ENCODE data around the gene QPRT. TPM values are rescaled to one million over a fixed set of nuclear protein-coding genes. Genes with fewer than 3 reads are reported as not detected.

Gene QPRT
- total RNA-seq, 1 donor: 19.5 TPM

DNA sequence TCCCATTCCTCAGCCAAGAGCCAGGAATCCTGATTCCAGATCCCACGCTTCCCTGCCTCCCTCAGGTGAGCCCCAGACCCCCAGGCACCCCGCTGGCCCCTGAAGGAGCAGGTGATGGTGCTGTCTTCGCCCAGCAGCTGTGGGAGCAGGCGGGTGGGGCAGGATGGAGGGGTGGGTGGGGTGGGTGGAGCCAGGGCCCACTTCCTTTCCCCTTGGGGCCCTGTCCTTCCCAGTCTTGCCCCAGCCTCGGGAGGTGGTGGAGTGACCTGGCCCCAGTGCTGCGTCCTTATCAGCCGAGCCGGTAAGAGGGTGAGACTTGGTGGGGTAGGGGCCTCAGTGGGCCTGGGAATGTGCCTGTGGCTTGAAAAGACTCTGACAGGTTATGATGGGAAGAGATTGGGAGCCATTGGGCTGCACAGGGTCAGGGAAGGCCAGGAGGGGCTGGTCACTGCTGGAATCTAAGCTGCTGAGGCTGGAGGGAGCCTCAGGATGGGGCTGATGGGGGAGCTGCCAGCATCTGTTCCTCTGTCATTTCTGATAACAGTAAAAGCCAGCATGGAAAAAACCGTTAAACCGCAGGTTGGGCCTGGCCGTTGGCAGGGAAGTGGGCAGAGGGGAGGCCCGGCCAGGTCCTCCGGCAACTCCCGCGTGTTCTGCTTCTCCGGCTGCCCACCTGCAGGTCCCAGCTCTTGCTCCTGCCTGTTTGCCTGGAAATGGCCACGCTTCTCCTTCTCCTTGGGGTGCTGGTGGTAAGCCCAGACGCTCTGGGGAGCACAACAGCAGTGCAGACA is 15.8 kb upstream of the QPRT start, which contains the start of gene SPN:
SPN (plus strand) TSS at position 232 of the 791 bp plus-strand sequence; CDS start at position 714, 482 bp downstream.
- TF ChIP-seq, protein P1, sequence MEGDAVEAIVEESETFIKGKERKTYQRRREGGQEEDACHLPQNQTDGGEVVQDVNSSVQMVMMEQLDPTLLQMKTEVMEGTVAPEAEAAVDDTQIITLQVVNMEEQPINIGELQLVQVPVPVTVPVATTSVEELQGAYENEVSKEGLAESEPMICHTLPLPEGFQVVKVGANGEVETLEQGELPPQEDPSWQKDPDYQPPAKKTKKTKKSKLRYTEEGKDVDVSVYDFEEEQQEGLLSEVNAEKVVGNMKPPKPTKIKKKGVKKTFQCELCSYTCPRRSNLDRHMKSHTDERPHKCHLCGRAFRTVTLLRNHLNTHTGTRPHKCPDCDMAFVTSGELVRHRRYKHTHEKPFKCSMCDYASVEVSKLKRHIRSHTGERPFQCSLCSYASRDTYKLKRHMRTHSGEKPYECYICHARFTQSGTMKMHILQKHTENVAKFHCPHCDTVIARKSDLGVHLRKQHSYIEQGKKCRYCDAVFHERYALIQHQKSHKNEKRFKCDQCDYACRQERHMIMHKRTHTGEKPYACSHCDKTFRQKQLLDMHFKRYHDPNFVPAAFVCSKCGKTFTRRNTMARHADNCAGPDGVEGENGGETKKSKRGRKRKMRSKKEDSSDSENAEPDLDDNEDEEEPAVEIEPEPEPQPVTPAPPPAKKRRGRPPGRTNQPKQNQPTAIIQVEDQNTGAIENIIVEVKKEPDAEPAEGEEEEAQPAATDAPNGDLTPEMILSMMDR (IDR thresholded peaks at IDR 0.05; ENCODE audit: extremely low read depth, low read depth, low read length): no peak
- no peaks in the 10 kb centered on the region for H3K9me3 ChIP-seq (ENCODE audit: low read depth, low read length)
- DNase-seq (ENCODE audit: insufficient read length, low spot score, missing footprints): peak; percentile 50

DNA sequence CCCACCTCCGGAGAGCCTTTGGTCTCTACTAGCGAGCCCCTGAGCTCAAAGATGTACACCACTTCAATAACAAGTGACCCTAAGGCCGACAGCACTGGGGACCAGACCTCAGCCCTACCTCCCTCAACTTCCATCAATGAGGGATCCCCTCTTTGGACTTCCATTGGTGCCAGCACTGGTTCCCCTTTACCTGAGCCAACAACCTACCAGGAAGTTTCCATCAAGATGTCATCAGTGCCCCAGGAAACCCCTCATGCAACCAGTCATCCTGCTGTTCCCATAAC is 15.2 kb upstream of the QPRT start:
- Histone ChIP-seq H3K36me3 (ENCODE audit: insufficient read depth, low read length) (no peaks in the 10 kb centered on the region), H4K20me1 (ENCODE audit: insufficient read depth, low read length) (no peaks in the 10 kb centered on the region), H3K4me3 (ENCODE audit: insufficient read depth, low read length) (no peak overlapping the region), H3K27me3 (ENCODE audit: insufficient read depth, low read length) (no peaks in the 10 kb centered on the region), H3K9me3 (ENCODE audit: low read depth, low read length) (no peaks in the 10 kb centered on the region), H3K4me1 (ENCODE audit: insufficient read depth, low read length) (no peaks in the 10 kb centered on the region), H3K4me2 (ENCODE audit: insufficient read depth, low read length) (no peak overlapping the region), H2AFZ (ENCODE audit: low read length) (no peak overlapping the region), H3K79me2 (ENCODE audit: insufficient read depth, low read length) (no peaks in the 10 kb centered on the region), H3K27ac (ENCODE audit: low read depth, low read length) (no peak overlapping the region)
- peak; percentile 26 for DNase-seq (ENCODE audit: insufficient read length, low spot score, missing footprints)
- TF ChIP-seq, protein P1 (IDR thresholded peaks at IDR 0.05; ENCODE audit: extremely low read depth, low read depth, low read length): no peak

More for the DNA sequence above, 15.8 kb upstream of the QPRT start, which contains the start of gene SPN:
- Histone ChIP-seq H3K27me3 (ENCODE audit: insufficient read depth, low read length) (no peaks in the 10 kb centered on the region), H3K36me3 (ENCODE audit: insufficient read depth, low read length) (no peaks in the 10 kb centered on the region), H3K27ac (ENCODE audit: low read depth, low read length) (no peak within 1 kb of the TSS), H3K79me2 (ENCODE audit: insufficient read depth, low read length) (no peaks in the 10 kb centered on the region), H3K4me1 (ENCODE audit: insufficient read depth, low read length) (no peaks in the 10 kb centered on the region), H2AFZ (ENCODE audit: low read length) (no peak within 1 kb of the TSS), H3K4me3 (ENCODE audit: insufficient read depth, low read length) (no peak within 1 kb of the TSS), H4K20me1 (ENCODE audit: insufficient read depth, low read length) (no peaks in the 10 kb centered on the region), H3K4me2 (ENCODE audit: insufficient read depth, low read length) (no peak within 1 kb of the TSS)

DNA sequence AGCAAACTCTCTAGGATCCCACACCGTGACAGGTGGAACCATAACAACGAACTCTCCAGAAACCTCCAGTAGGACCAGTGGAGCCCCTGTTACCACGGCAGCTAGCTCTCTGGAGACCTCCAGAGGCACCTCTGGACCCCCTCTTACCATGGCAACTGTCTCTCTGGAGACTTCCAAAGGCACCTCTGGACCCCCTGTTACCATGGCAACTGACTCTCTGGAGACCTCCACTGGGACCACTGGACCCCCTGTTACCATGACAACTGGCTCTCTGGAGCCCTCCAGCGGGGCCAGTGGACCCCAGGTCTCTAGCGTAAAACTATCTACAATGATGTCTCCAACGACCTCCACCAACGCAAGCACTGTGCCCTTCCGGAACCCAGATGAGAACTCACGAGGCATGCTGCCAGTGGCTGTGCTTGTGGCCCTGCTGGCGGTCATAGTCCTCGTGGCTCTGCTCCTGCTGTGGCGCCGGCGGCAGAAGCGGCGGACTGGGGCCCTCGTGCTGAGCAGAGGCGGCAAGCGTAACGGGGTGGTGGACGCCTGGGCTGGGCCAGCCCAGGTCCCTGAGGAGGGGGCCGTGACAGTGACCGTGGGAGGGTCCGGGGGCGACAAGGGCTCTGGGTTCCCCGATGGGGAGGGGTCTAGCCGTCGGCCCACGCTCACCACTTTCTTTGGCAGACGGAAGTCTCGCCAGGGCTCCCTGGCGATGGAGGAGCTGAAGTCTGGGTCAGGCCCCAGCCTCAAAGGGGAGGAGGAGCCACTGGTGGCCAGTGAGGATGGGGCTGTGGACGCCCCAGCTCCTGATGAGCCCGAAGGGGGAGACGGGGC is 14.7 kb upstream of the QPRT start:
- Histone ChIP-seq H3K36me3 (ENCODE audit: insufficient read depth, low read length) (no peaks in the 10 kb centered on the region), H3K4me3 (ENCODE audit: insufficient read depth, low read length) (no peak overlapping the region), H3K4me2 (ENCODE audit: insufficient read depth, low read length) (no peak overlapping the region), H3K27ac (ENCODE audit: low read depth, low read length) (no peak overlapping the region), H2AFZ (ENCODE audit: low read length) (no peak overlapping the region), H3K79me2 (ENCODE audit: insufficient read depth, low read length) (no peaks in the 10 kb centered on the region), H4K20me1 (ENCODE audit: insufficient read depth, low read length) (no peaks in the 10 kb centered on the region), H3K4me1 (ENCODE audit: insufficient read depth, low read length) (no peaks in the 10 kb centered on the region), H3K27me3 (ENCODE audit: insufficient read depth, low read length) (no peaks in the 10 kb centered on the region), H3K9me3 (ENCODE audit: low read depth, low read length) (no peaks in the 10 kb centered on the region)
- TF ChIP-seq, protein P1 (IDR thresholded peaks at IDR 0.05; ENCODE audit: extremely low read depth, low read depth, low read length): no peak
- DNase-seq (ENCODE audit: insufficient read length, low spot score, missing footprints): peak; percentile 49
